Measurements from ENCODE around the gene SLC37A1. TPM values are rescaled to one million over a fixed set of nuclear protein-coding genes. Genes with fewer than 3 reads are reported as not detected.

SLC37A1 gene
- total RNA-seq: 10 to 100 TPM in 1 of 10 donors, 1 to 10 TPM in 9; 3.7 to 13.2 (median 5.7) TPM
- polyA plus RNA-seq: 1 to 10 TPM; 1.8 to 2.6 TPM
- long read RNA-seq, donor 1, partial matches to known transcripts: 1 of 9 reads
- long read RNA-seq, donor 1, other reads (novel, unspliced or antisense): 7 of 9 reads
- long read RNA-seq, donor 2, partial matches to known transcripts: 1 of 16 reads
- long read RNA-seq, donor 2, other reads (novel, unspliced or antisense): 13 of 16 reads
- long read RNA-seq, donor 3, partial matches to known transcripts: 2 of 26 reads
- long read RNA-seq, donor 3, other reads (novel, unspliced or antisense): 23 of 26 reads

GRCh38 chr21:42513151-42513984, at the start of gene SLC37A1:
SLC37A1 (plus strand) TSS chr21:42513852; CDS start chr21:42518455, 4,603 bp downstream.
- Histone ChIP-seq H3K9me3 (no peaks in the 10 kb centered on the region), H3K27me3 (no peaks in the 10 kb centered on the region), H3K4me1 (peaks cover 0 to 24% (median 15%) of the 10 kb centered on the region in 9 donors), H3K36me3 (peaks cover 0 to 8% (median 0%) of the 10 kb centered on the region in 9 donors), H3K27ac (peak within 1 kb of the TSS; percentile 29 to 86 (median 76)), H3K4me3 (peak within 1 kb of the TSS; percentile 68 to 99 (median 90))
- ATAC-seq: peak; percentile 28 to 54 (median 38)
- peak in 3 of 9 donors; percentile 12 to 17 (median 14) for TF ChIP-seq CTCF (IDR thresholded peaks at IDR 0.05)
- intact Hi-C loops (cut with DNase I): loop anchor here in 3 of 10 donors (10.0 kb wide), 3 partner anchors 61 to 461 kb away; partner anchors contain the start of gene PKNOX1 (in 1 of the 3)
- 14 to 18% methylated on average over 72 to 88 of the region's 88 CpGs for WGBS, 2 donors
- DNase-seq: peak in 1 of 2 donors; percentile 42

- no peak overlapping the region for H3K4me3 ChIP-seq
- H3K9me3 ChIP-seq: no peaks in the 10 kb centered on the region
- no peaks in the 10 kb centered on the region for H3K36me3 ChIP-seq
- H3K4me1 ChIP-seq: peaks cover 0 to 34% (median 4%) of the 10 kb centered on the region in 9 donors
- DNase-seq (peak in 1 of 2 donors; percentile 34), ATAC-seq (peak in 3 of 8 donors; percentile 29 to 49 (median 30))
- WGBS, 2 donors: 74 to 76% methylated on average over 17 of the region's 17 CpGs
- peaks cover 0 to 3% (median 0%) of the 10 kb centered on the region in 7 donors for H3K27me3 ChIP-seq
- no peak overlapping the region for H3K27ac ChIP-seq
- intact Hi-C loops (cut with DNase I): no loop called here
- no peak for TF ChIP-seq CTCF (IDR thresholded peaks at IDR 0.05)
Measured at GRCh38 chr21:42463861-42464515, 49.7 kb upstream of the SLC37A1 start.

GRCh38 chr21:42465008-42465802, 48.4 kb upstream of the SLC37A1 start:
- Histone ChIP-seq H3K9me3 (no peaks in the 10 kb centered on the region), H3K4me3 (no peak overlapping the region), H3K36me3 (no peaks in the 10 kb centered on the region), H3K27ac (no peak overlapping the region), H3K4me1 (peaks cover 0 to 34% (median 4%) of the 10 kb centered on the region in 9 donors), H3K27me3 (peaks cover 0 to 3% (median 0%) of the 10 kb centered on the region in 7 donors)
- 59 to 60% methylated on average over 8 of the region's 8 CpGs for WGBS, 2 donors
- TF ChIP-seq CTCF (IDR thresholded peaks at IDR 0.05): no peak
- DNase-seq (no peak), ATAC-seq (peak in 3 of 8 donors; percentile 31 to 45 (median 34))
- intact Hi-C loops (cut with DNase I): no loop called here
